ENCODE measurements around the gene ZNF496. TPM values are rescaled to one million over a fixed set of nuclear protein-coding genes. Genes with fewer than 3 reads are reported as not detected.

The ZNF496 gene
- total and polyA plus RNA-seq, 2 of the 4 experiments (the other 2 are of a cell fraction) = 11.7 to 16.2 TPM

- H2BK120ac ChIP-seq (ENCODE audit: low read depth, low read length) = no peak overlapping the region
- POLR2A ChIA-PET (ENCODE audit: unreplicated experiment) = no interaction called here
- intact Hi-C loops (cut with micrococcal nuclease) = loop anchor here (10.0 kb wide), 1 partner anchor 195 kb away; the partner anchor contains the start of gene ZNF669
Observed at GRCh38 chr1:247299723-247300381, 31.8 kb downstream of the ZNF496 start.

More at GRCh38 chr1:247299723-247300381, 31.8 kb downstream of the ZNF496 start:
- H2BK20ac ChIP-seq (ENCODE audit: low read depth, low read length) = no peak overlapping the region
- H3K27ac ChIP-seq (ENCODE audit: insufficient read depth, low read length) = no peak overlapping the region
- H4K20me1 ChIP-seq (ENCODE audit: insufficient read depth, low read length) = no peaks in the 10 kb centered on the region
- H4K91ac ChIP-seq (ENCODE audit: insufficient read depth, low read depth, low read length) = no peak overlapping the region
- H3K4ac ChIP-seq (ENCODE audit: low read depth, low read length) = no peak overlapping the region
- peaks cover 5% of the 10 kb centered on the region; the same call in 1 of the 2 replicates for H3K9me1 ChIP-seq (ENCODE audit: insufficient read depth, low read length)
- in situ Hi-C loops (cut with MboI; ENCODE audit: low sequenced_read_pairs) (no loop called here), dilution Hi-C loops (cut with HindIII; ENCODE audit: low sequenced_read_pairs, unreplicated experiment) (no loop called here)
- 93% methylated on average over 2 of the region's 12 CpGs; no CpG with 5 or more reads in 1 of the 2 experiments for WGBS, 2 experiments (ENCODE audit: extremely low coverage in 2 of 2, insufficient read length in 1 of 2)
- no peak overlapping the region for H3K9ac ChIP-seq (ENCODE audit: low read depth, low read length)
- TF ChIP-seq BHLHE40 (IDR thresholded peaks at IDR 0.05; ENCODE audit: low read depth, low read length) = no peak
- no peak for TF ChIP-seq POLR2A (IDR thresholded peaks at IDR 0.05; ENCODE audit: low read depth, low read length)
- TF ChIP-seq FOS (IDR thresholded peaks at IDR 0.05; ENCODE audit: low read depth, low read length) = no peak
- TF ChIP-seq CHD1 (IDR thresholded peaks at IDR 0.05; ENCODE audit: low read depth, low read length) = no peak
- no peak for TF ChIP-seq ELK1 (IDR thresholded peaks at IDR 0.05; ENCODE audit: borderline replicate concordance, low read depth, low read length)
- no peak for TF ChIP-seq MAZ (IDR thresholded peaks at IDR 0.05; ENCODE audit: borderline replicate concordance, low read depth, low read length)
- TF ChIP-seq SMC3 (IDR thresholded peaks at IDR 0.05; ENCODE audit: low read depth, low read length) = no peak
- TF ChIP-seq CTCF (conservative IDR thresholded peaks at IDR 0.05; ENCODE audit: low read depth, low read length) = no peak
- no peak for TF ChIP-seq MAFK (IDR thresholded peaks at IDR 0.05; ENCODE audit: low read depth, low read length)
- no peak for TF ChIP-seq MXI1 (IDR thresholded peaks at IDR 0.05; ENCODE audit: borderline replicate concordance, low read depth, low read length)
- TF ChIP-seq CEBPB (IDR thresholded peaks at IDR 0.05; ENCODE audit: low read depth, low read length) = no peak
- TF ChIP-seq RAD21 (IDR thresholded peaks at IDR 0.05; ENCODE audit: low read length) = no peak
- TF ChIP-seq NFE2L2 (IDR thresholded peaks at IDR 0.05; ENCODE audit: low read depth, low read length) = no peak
- no peak for TF ChIP-seq USF2 (IDR thresholded peaks at IDR 0.05; ENCODE audit: low read depth, low read length)
- TF ChIP-seq RFX5 (IDR thresholded peaks at IDR 0.05; ENCODE audit: low read depth, low read length) = no peak
- no peak for TF ChIP-seq RCOR1 (IDR thresholded peaks at IDR 0.05; ENCODE audit: insufficient replicate concordance, low read length)
- H3K36me3 ChIP-seq (ENCODE audit: control insufficient read depth, insufficient read depth, low read length) = peaks cover 56% of the 10 kb centered on the region
- no peak overlapping the region for H3K4me3 ChIP-seq (ENCODE audit: insufficient read depth, low read depth, low read length)
- no peak overlapping the region for H4K5ac ChIP-seq (ENCODE audit: low read depth, low read length)
- no peak overlapping the region for H2BK15ac ChIP-seq (ENCODE audit: low read depth, low read length)
- no TSS peak for BruUV-seq (replicated peaks)
- no peak overlapping the region for H2AK9ac ChIP-seq (replicated peaks; ENCODE audit: low read depth, low read length, poor library complexity)
- no peak overlapping the region for H2AFZ ChIP-seq (replicated peaks; ENCODE audit: low read length, poor library complexity)
- no peaks in the 10 kb centered on the region for H3K79me1 ChIP-seq (ENCODE audit: low read depth in 1 of 2, low read length in 2 of 2)
- DNase-seq = no peak
- H3K4me2 ChIP-seq (ENCODE audit: low read depth, low read length) = no peak overlapping the region
- no peak overlapping the region for H3K56ac ChIP-seq (ENCODE audit: extremely low read depth, insufficient read depth, low read length)
- H3K23ac ChIP-seq (ENCODE audit: low read depth, low read length) = no peak overlapping the region
- no peak overlapping the region for H2BK5ac ChIP-seq (ENCODE audit: low read depth, low read length, poor library complexity, severe bottlenecking)
- H4K8ac ChIP-seq (ENCODE audit: low read depth in 2 of 2, low read length in 2 of 2) = no peak overlapping the region
- H3K14ac ChIP-seq (replicated peaks; ENCODE audit: low read depth, low read length) = no peak overlapping the region
- H3K18ac ChIP-seq (ENCODE audit: low read depth, low read length) = no peak overlapping the region
- no peaks in the 10 kb centered on the region for H3K27me3 ChIP-seq (ENCODE audit: control insufficient read depth, insufficient read depth, low read length)
- H3K9me3 ChIP-seq (ENCODE audit: control insufficient read depth, insufficient read depth, low read length) = no peaks in the 10 kb centered on the region
- no peak for ATAC-seq (ENCODE audit: low read depth)
- H2AK5ac ChIP-seq (ENCODE audit: low read depth, low read length) = no peak overlapping the region
- CTCF ChIA-PET = no interaction called here
- H3K4me1 ChIP-seq (ENCODE audit: control insufficient read depth, insufficient read depth, low read length) = peaks cover 3% of the 10 kb centered on the region
